Fibroblast of the aortic adventitia (primary cell): ENCODE data around the gene KRT39. TPM values are rescaled to one million over a fixed set of nuclear protein-coding genes. Genes with fewer than 3 reads are reported as not detected.

Experiments
- DNase-seq: peaks from one replicate; pipeline ENCODE4 v3.0.0-alpha.2; 2010; ENCODE audit warnings: low read depth
- H3K4me3 ChIP-seq: 2 replicates; pipeline ENCODE4 v1.5.1; 2011; ENCODE audit warnings: low read depth, mild to moderate bottlenecking, control low read depth, low read length, moderate library complexity
- CTCF ChIP-seq: IDR thresholded peaks from 2 replicates; pipeline ENCODE4 v1.5.1; 2011; ENCODE audit warnings: mild to moderate bottlenecking, low read length, control low read depth, inconsistent platforms; ENCODE audit not compliant: insufficient read depth
- total RNA-seq: library from RNA; depleted of rRNA; stranded (reverse); fragments of >200 nt; gene quantifications from 2 replicates; pipeline ENCODE4 v1.2.3, GENCODE V29; 2012; ENCODE audit warnings: low replicate concordance

The KRT39 gene
- total RNA-seq, 1 donor, result not detected

- no peak for TF ChIP-seq CTCF
- no peak overlapping the region for H3K4me3 ChIP-seq
- no peak for DNase-seq
Measured at GRCh38 chr17:40997361-40997760, 30.6 kb upstream of the KRT39 start.

- no peak for TF ChIP-seq CTCF
- no peak for DNase-seq
- no peak overlapping the region for H3K4me3 ChIP-seq
Measured at GRCh38 chr17:40996829-40997228, 30.1 kb upstream of the KRT39 start.

GRCh38 chr17:40995116-40995515, 28.4 kb upstream of the KRT39 start:
- H3K4me3 ChIP-seq, result no peak overlapping the region
- DNase-seq, result no peak
- no peak for TF ChIP-seq CTCF

GRCh38 chr17:40993839-40994238, 27.1 kb upstream of the KRT39 start, which contains the start of gene KRTAP3-3:
TSS of gene KRTAP3-3 (minus strand) at chr17:40994164. CDS start at chr17:40994097, 67 bp downstream.
- no peak within 1 kb of the TSS for H3K4me3 ChIP-seq
- no peak for DNase-seq
- TF ChIP-seq CTCF, result no peak

- no peak for DNase-seq
- TF ChIP-seq CTCF, result no peak
- no peak overlapping the region for H3K4me3 ChIP-seq
Measured at GRCh38 chr17:40993084-40993483, 26.3 kb upstream of the KRT39 start.

- no peak overlapping the region for H3K4me3 ChIP-seq
- no peak for TF ChIP-seq CTCF
- DNase-seq, result no peak
Measured at GRCh38 chr17:40992666-40993065, 25.9 kb upstream of the KRT39 start.

- no peak for DNase-seq
- no peak for TF ChIP-seq CTCF
- H3K4me3 ChIP-seq, result no peak overlapping the region
Measured at GRCh38 chr17:40986920-40987319, 20.2 kb upstream of the KRT39 start.
